ENCODE data around the gene GNG11.

GNG11 gene

GRCh38 chr7:93945756-93946535 lies 24.4 kb downstream of the GNG11 start:
- DNase-seq (ENCODE audit: insufficient read length, low spot score): no peak
- FAIRE-seq: no peak

GRCh38 chr7:93948106-93948505 lies 26.6 kb downstream of the GNG11 start:
- DNase-seq (ENCODE audit: insufficient read length, low spot score) (no peak), FAIRE-seq (no peak)

- DNase-seq (ENCODE audit: insufficient read length, low spot score) (no peak), FAIRE-seq (no peak)
Observed at GRCh38 chr7:93948873-93949272, 27.3 kb downstream of the GNG11 start.

DNA sequence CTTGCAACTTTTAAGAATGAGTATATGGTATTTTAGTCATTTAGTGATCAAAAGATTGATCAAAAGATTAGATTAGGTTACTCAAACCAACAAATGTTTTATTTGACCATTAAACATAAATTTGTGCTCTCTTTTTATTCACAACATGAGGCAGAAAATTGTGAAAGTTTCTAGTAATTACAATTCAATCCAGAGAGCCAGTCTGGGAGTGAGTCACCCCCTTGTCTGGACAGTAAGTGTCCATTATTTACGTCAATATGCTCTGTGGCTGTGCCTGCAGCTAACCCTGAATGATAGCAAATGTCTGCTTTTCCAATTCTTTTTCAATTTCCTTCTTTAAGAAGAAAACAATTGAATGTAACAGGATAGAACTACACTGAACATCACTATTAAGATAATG lies 27.9 kb downstream of the GNG11 start:
- FAIRE-seq: no peak
- no peak for DNase-seq (ENCODE audit: insufficient read length, low spot score)

DNA sequence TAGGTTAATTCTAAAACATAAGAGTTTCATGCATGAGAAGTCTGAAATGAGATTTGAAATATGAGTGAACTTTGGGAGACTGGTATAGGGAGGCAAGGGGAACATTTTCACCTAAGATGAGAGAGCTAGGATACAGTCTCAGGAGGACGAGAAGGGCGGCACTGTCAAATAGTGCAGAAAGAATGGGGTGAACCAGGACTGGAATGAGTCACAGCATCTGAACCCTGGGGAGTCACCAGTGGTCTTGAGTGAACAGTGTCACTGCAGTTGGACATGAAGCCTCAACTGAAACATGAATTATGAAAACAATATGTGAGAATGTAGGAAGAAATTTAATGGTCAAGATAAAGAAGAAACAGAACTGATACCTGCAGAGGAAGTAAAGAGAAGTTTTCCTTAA lies 33.8 kb downstream of the GNG11 start:
- FAIRE-seq (peak; percentile 52), DNase-seq (ENCODE audit: insufficient read length, low spot score) (no peak)

GRCh38 chr7:93957767-93958166 lies 36.2 kb downstream of the GNG11 start:
- DNase-seq (ENCODE audit: insufficient read length, low spot score): no peak
- no peak for FAIRE-seq

DNA sequence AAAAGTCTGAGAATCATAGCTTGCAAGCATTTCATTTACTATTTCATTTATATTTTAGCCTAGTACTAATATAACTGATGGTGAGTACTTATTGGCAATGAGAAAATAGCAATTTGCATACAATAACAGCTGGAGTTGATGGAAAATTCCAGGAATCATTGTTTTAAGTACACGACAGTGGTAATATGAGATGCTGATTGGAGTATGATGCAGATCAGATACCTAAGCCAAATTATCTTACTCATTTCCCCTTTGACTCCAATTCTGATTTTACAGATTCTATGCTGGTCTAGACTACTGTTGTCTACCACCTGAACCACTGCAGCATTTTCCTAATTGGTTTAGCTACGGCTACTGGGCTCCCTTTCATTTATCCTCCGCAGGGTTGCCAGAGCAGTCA lies 36.7 kb downstream of the GNG11 start:
- no peak for FAIRE-seq
- no peak for DNase-seq (ENCODE audit: insufficient read length, low spot score)

DNA sequence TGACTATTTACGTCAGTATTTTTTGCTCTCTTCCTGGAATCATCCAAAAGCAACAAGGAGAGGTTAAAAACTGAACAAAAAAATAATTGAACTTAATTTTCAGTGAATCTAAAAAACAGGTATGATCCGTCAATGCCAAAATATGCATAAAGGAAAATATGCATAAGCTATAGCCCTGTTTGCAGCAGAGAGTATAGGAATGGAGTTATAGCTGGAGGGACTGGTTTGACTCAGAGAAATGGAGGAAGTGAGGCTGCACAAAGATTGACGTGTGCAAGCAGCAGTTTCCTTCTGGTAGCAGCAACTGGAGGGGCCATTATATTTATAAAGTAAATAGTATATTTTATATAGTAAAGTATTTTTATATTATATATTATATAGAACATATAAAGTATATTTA lies 37.1 kb downstream of the GNG11 start:
- no peak for DNase-seq (ENCODE audit: insufficient read length, low spot score)
- FAIRE-seq: no peak

- no peak for DNase-seq (ENCODE audit: insufficient read length, low spot score)
- FAIRE-seq: no peak
Observed at GRCh38 chr7:93960986-93961385, 39.5 kb downstream of the GNG11 start.

DNA sequence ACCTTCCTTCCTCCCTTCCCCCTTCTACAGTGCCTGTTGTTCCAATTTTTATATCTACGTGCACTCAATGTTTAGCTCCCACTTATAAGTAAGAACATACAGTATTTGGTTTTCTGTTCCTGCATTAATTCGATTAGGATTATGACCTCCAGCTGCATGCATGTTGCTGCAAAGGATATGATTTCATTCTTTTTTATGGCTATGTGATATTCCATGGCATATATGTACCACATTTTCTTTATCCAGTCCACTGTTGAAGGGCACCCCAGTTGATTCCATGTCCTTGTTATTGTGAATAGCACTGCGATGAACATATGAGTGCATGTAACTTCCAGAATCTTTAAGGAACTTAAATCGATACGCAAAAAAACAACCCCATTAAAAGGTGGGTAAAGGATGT lies 42.7 kb downstream of the GNG11 start:
- FAIRE-seq: no peak

GRCh38 chr7:93964813-93965212 lies 43.3 kb downstream of the GNG11 start:
- no peak for FAIRE-seq

More for the DNA sequence above, 42.7 kb downstream of the GNG11 start:
- DNase-seq (ENCODE audit: insufficient read length, low spot score): no peak

DNA sequence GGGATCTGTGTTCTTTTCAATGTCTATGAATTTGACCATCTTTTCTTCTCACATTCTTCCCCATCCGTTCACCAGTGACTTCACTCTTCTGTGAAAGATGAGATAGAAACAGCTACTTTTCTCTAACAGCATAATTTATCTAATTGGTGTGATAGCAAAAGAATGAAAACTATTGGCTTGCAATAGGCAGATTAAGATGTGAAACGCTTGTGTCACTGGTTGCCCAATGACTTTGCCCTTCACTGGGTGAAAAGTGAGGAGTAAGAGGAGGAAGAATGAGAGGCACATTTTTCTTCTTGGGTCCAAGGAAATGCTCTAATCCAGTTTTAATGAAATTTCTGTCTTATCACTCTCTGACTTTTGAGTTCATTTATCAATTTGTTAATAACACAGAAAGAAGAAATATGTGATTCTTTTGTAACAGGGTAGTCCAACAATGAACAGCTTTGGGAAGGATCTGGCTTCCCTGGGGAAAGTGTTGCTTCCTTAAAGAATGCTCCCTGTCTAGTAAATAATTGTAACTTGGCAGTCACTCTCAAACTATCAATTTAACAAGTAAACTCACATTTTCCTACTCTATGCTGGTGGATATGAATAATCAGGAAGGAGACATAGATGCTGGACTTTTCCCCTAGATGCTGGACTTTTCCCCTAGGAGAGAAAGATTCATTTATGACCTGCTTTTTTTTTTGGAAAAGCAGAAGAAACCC lies 47.5 kb downstream of the GNG11 start:
- no peak for FAIRE-seq
- no peak for DNase-seq (ENCODE audit: insufficient read length, low spot score)

More at GRCh38 chr7:93964813-93965212, 43.3 kb downstream of the GNG11 start:
- no peak for DNase-seq (ENCODE audit: insufficient read length, low spot score)

DNA sequence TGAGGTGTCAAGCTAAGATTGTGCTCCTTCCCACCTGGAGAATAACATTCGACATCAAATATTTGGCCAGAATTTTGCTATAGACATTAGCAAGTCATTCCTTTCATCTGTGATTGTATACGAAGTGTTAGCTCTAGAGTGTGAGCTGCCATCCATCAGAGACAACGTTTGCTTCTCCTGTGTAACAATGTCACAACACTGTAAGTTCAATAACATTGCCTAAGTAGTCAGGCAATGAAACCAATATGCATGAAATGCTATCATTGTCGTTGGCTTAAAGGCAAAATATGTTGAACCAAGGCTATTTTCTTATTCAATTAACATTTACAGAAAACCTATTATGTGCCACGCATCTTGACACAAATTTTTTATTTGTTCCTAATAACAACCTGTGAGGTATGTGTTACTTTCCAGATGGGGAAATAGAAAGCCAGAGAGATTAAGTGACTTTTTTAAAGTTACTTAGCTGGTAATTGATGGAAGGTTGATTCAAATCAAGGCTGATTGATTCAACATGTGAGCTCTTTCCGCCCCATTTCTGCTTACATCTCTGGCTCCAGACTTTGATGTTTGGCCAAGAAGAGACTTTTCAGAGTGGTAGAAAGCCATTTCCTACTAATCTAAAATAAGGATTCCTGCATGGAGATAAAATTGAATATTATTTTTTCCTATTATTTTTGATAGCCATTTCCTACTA lies 50.6 kb downstream of the GNG11 start:
- DNase-seq (ENCODE audit: insufficient read length, low spot score) (no peak), FAIRE-seq (peak; percentile 40)

GRCh38 chr7:93973134-93973533 lies 51.6 kb downstream of the GNG11 start:
- DNase-seq (ENCODE audit: insufficient read length, low spot score) (no peak), FAIRE-seq (no peak)

DNA sequence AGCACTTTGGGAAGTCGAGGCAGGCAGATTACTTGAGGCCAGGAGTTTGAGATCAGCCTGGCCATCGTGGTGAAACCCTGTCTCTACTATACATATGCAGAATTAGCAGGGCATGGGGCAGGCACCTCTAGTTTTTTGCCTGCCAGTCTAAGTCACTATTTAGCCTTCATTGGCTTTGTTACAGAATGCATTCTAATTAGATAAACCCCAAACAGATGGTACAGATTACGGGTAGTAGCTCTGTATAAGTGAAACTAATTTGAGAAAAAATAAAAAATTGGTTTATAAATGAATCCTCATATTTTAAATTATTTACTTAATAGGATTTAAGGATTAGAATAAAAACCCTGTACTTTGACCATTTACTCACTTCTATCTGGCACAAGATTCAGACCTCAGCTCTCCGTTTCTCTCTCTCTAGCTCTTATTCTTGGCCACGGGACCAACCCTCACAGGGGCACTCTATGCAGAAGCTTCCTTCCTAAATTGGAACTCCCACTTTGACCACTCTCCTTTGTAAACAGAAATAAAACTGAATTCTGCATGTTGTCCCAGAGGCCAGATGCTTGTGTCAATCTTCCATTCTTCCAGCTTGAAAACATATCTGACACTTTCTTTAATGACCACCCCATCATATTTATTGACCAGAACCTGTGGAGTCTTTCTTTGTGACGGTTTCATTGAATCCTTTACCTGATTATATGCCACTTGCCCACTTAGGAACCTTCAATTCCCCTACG lies 55.8 kb downstream of the GNG11 start:
- no peak for DNase-seq (ENCODE audit: insufficient read length, low spot score)
- no peak for FAIRE-seq
